Astrocyte (in vitro differentiated cells and primary cell): ENCODE data around the gene RASSF3. TPM values are rescaled to one million over a fixed set of nuclear protein-coding genes. Genes with fewer than 3 reads are reported as not detected.

Source experiments
- DNase-seq: peaks from one replicate; pipeline ENCODE4 v3.0.0-alpha.2; 2010; ENCODE audit warnings: low read depth
- FAIRE-seq: peaks from 2 replicates; lab custom pipeline; 2011; peaks lifted over from hg19 to GRCh38; lab: Jason Lieb, UNC
- H2AFZ ChIP-seq: 2 replicates; pipeline ENCODE4 v1.6.0; 2012; ENCODE audit warnings: low read depth, low read length, inconsistent platforms
- H3K27ac ChIP-seq: 2 replicates; pipeline ENCODE4 v1.5.1; 2011; ENCODE audit warnings: low read depth, low read length, inconsistent platforms
- H3K27me3 ChIP-seq: 2 replicates; pipeline ENCODE4 v1.6.0; 2011; ENCODE audit warnings: low read length, inconsistent platforms; ENCODE audit not compliant: insufficient read depth
- H3K36me3 ChIP-seq: 2 replicates; pipeline ENCODE4 v1.5.1; 2011; ENCODE audit warnings: low read length, inconsistent platforms; ENCODE audit not compliant: insufficient read depth
- H3K4me1 ChIP-seq: 2 replicates; pipeline ENCODE4 v1.5.1; 2011; ENCODE audit warnings: low read length, inconsistent platforms; ENCODE audit not compliant: insufficient read depth
- H3K4me2 ChIP-seq: 2 replicates; pipeline ENCODE4 v1.6.0; 2012; ENCODE audit warnings: low read length, inconsistent platforms
- H3K4me3 ChIP-seq: 2 replicates; pipeline ENCODE4 v1.5.1; 2011; ENCODE audit warnings: low read depth, mild to moderate bottlenecking, low read length, inconsistent platforms; ENCODE audit not compliant: insufficient read depth
- H3K79me2 ChIP-seq: 2 replicates; pipeline ENCODE4 v1.6.0; 2012; ENCODE audit warnings: mild to moderate bottlenecking, low read length, inconsistent platforms; ENCODE audit not compliant: insufficient read depth
- H3K9ac ChIP-seq: 2 replicates; pipeline ENCODE4 v1.6.0; 2012; ENCODE audit warnings: mild to moderate bottlenecking, low read length, inconsistent platforms
- H3K9me3 ChIP-seq: 2 replicates; pipeline ENCODE4 v1.5.1; 2012; ENCODE audit warnings: low read depth, mild to moderate bottlenecking, low read length, inconsistent platforms; ENCODE audit not compliant: insufficient read depth
- H4K20me1 ChIP-seq: 2 replicates; pipeline ENCODE4 v1.6.0; 2012; ENCODE audit warnings: low read length, inconsistent platforms; ENCODE audit not compliant: insufficient read depth
- H3K27ac Mint-ChIP-seq: one replicate; pipeline ENCODE4 v1.8.0; 2021; ENCODE audit warnings: mild to moderate bottlenecking, mixed read lengths; ENCODE audit not compliant: unreplicated experiment
- H3K27me3 Mint-ChIP-seq: one replicate; pipeline ENCODE4 v1.8.0; 2021; ENCODE audit warnings: low read depth, mixed read lengths; ENCODE audit not compliant: unreplicated experiment
- H3K36me3 Mint-ChIP-seq: one replicate; pipeline ENCODE4 v1.8.0; 2021; ENCODE audit warnings: low read depth, mixed read lengths; ENCODE audit not compliant: unreplicated experiment
- H3K4me1 Mint-ChIP-seq: one replicate; pipeline ENCODE4 v1.8.0; 2021; ENCODE audit warnings: low read depth, mixed read lengths; ENCODE audit not compliant: unreplicated experiment
- H3K4me3 Mint-ChIP-seq: one replicate; pipeline ENCODE4 v1.8.0; 2021; ENCODE audit warnings: mild to moderate bottlenecking, moderate library complexity, mixed read lengths; ENCODE audit not compliant: unreplicated experiment
- H3K9me3 Mint-ChIP-seq: one replicate; pipeline ENCODE4 v1.8.0; 2021; ENCODE audit warnings: mild to moderate bottlenecking, mixed read lengths; ENCODE audit not compliant: unreplicated experiment
- EZH2 ChIP-seq: IDR thresholded peaks from 2 replicates; pipeline ENCODE4 v1.6.1; 2012; ENCODE audit warnings: mild to moderate bottlenecking, low read length, inconsistent platforms; ENCODE audit not compliant: insufficient read depth
- total RNA-seq: library from RNA; stranded (reverse); gene quantifications from 2 replicates; pipeline ENCODE4 v1.2.1, GENCODE V29; 2021
- TF ChIP-seq, protein P1 (sequence below): IDR thresholded peaks from 2 replicates; pipeline ENCODE4 v1.5.1; 2011; ENCODE audit warnings: low read depth, mild to moderate bottlenecking, inconsistent platforms, low read length, moderate library complexity; ENCODE audit not compliant: insufficient read depth

The RASSF3 gene
- total RNA-seq, 1 donor from 2014 or later = 18.3 TPM

DNA sequence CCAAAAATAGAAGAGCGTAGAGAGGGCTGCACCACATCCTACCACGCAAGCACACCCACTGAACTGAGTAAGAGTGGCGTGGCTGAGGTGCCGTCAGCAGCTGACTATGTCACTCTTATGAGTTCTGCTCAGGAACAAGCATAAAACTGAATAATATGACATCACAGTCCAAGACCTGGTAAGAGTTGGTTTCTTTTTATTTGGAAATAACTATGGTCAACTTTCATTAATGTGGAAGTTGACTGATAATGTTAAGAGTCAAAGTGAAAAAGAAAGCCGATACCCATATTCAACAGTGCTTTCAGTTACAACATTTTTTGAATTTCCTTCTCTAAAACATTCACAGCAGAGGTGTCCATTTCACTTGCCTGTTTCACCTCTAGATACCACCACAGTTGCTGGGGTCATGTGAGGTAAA lies 104.3 kb downstream of the RASSF3 start:
- DNase-seq (no peak), FAIRE-seq (no peak)
- no peaks in the 10 kb centered on the region for H3K4me1 Mint-ChIP-seq
- Histone ChIP-seq H3K79me2 (no peaks in the 10 kb centered on the region), H4K20me1 (no peaks in the 10 kb centered on the region), H3K9me3 (no peaks in the 10 kb centered on the region), H3K4me1 (no peaks in the 10 kb centered on the region), H3K27me3 (no peaks in the 10 kb centered on the region), H3K4me3 (no peak overlapping the region), H3K27ac (no peak overlapping the region), H3K9ac (no peak overlapping the region), H3K4me2 (no peak overlapping the region), H3K36me3 (peaks cover 25% of the 10 kb centered on the region), H2AFZ (no peak overlapping the region)
- no peak overlapping the region for H3K4me3 Mint-ChIP-seq
- H3K27ac Mint-ChIP-seq = no peak overlapping the region
- no peak for TF ChIP-seq EZH2
- TF ChIP-seq, protein P1, sequence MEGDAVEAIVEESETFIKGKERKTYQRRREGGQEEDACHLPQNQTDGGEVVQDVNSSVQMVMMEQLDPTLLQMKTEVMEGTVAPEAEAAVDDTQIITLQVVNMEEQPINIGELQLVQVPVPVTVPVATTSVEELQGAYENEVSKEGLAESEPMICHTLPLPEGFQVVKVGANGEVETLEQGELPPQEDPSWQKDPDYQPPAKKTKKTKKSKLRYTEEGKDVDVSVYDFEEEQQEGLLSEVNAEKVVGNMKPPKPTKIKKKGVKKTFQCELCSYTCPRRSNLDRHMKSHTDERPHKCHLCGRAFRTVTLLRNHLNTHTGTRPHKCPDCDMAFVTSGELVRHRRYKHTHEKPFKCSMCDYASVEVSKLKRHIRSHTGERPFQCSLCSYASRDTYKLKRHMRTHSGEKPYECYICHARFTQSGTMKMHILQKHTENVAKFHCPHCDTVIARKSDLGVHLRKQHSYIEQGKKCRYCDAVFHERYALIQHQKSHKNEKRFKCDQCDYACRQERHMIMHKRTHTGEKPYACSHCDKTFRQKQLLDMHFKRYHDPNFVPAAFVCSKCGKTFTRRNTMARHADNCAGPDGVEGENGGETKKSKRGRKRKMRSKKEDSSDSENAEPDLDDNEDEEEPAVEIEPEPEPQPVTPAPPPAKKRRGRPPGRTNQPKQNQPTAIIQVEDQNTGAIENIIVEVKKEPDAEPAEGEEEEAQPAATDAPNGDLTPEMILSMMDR = no peak
- no peaks in the 10 kb centered on the region for H3K27me3 Mint-ChIP-seq
- peaks cover 20% of the 10 kb centered on the region for H3K36me3 Mint-ChIP-seq
- no peaks in the 10 kb centered on the region for H3K9me3 Mint-ChIP-seq

DNA sequence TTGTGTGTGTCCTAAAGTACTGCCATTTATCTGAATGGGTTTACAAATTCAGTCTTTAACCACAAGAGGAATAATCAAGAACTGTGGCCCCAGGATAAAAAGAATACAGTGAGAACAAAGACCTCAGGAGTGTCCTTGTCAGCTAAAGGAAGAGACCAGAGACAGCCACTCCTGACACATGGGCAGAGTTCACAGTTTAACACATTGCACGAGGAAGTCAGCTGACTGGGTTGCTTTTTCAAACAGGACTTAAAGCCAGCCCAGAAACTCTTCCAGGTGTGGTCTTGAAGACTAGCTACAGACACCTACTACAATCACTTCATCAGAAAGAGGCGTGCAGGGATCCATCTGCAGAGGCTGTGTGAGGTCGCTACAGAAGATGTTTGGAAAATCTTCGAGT lies 106.1 kb downstream of the RASSF3 start:
- no peak for TF ChIP-seq EZH2
- TF ChIP-seq, protein P1 = no peak
- Mint-ChIP-seq H3K9me3 (no peaks in the 10 kb centered on the region), H3K27ac (no peak overlapping the region), H3K4me3 (no peak overlapping the region), H3K4me1 (peaks cover 3% of the 10 kb centered on the region), H3K27me3 (no peaks in the 10 kb centered on the region), H3K36me3 (peaks cover 28% of the 10 kb centered on the region)
- no peaks in the 10 kb centered on the region for H3K4me1 ChIP-seq
- FAIRE-seq = no peak
- no peak for DNase-seq
- no peaks in the 10 kb centered on the region for H3K27me3 ChIP-seq
- no peaks in the 10 kb centered on the region for H4K20me1 ChIP-seq
- no peaks in the 10 kb centered on the region for H3K79me2 ChIP-seq
- H2AFZ ChIP-seq = no peak overlapping the region
- H3K4me2 ChIP-seq = no peak overlapping the region
- H3K27ac ChIP-seq = no peak overlapping the region
- no peak overlapping the region for H3K9ac ChIP-seq
- peaks cover 32% of the 10 kb centered on the region for H3K36me3 ChIP-seq
- H3K4me3 ChIP-seq = no peak overlapping the region
- no peaks in the 10 kb centered on the region for H3K9me3 ChIP-seq

DNA sequence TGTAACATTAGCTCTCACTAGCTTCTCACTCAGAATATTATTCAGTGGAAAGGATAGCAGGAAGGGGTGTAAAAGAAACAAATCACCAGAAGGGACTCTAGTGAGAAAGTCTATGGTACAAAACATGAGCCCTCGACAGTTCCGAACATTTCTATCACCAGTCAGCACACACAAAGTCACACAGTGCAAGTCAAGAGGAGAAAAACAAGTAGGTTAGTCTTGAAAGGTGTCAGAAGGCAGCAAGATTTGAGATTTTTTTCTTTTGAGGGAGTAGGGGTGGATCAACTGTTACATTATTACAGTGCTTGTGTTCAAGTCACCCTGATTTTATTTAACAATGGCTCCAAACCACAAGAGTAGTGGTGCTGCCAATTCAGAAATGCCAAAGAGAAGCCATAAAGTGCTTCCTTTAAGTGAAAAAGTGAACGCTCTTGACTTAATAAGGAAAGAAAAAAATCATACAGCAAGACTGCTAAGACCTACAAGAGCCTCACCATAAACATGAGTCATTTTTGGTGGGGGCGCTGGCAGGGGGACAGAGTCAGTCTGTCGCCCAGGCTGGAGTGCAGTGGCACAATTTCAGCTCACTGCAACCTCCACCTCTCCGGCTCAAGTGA lies 106.7 kb downstream of the RASSF3 start:
- Mint-ChIP-seq H3K36me3 (peaks cover 31% of the 10 kb centered on the region), H3K4me3 (no peak overlapping the region), H3K27me3 (no peaks in the 10 kb centered on the region), H3K9me3 (no peaks in the 10 kb centered on the region), H3K4me1 (peaks cover 4% of the 10 kb centered on the region), H3K27ac (no peak overlapping the region)
- peaks cover 34% of the 10 kb centered on the region for H3K36me3 ChIP-seq
- no peak overlapping the region for H3K27ac ChIP-seq
- H3K79me2 ChIP-seq = no peaks in the 10 kb centered on the region
- no peak for FAIRE-seq
- H3K4me1 ChIP-seq = no peaks in the 10 kb centered on the region
- H4K20me1 ChIP-seq = no peaks in the 10 kb centered on the region
- H3K9me3 ChIP-seq = no peaks in the 10 kb centered on the region
- no peak overlapping the region for H3K4me3 ChIP-seq
- no peak overlapping the region for H3K9ac ChIP-seq
- no peak overlapping the region for H2AFZ ChIP-seq
- no peak overlapping the region for H3K4me2 ChIP-seq
- TF ChIP-seq EZH2 = no peak
- TF ChIP-seq, protein P1 = no peak
- no peaks in the 10 kb centered on the region for H3K27me3 ChIP-seq
- DNase-seq = peak; percentile 43
